Stimulated activated CD4-positive, alpha-beta T cell treated with anti-CD3 and anti-CD28 coated beads, Interleukin-15, amount 100 ng/mL, for 48 hours (primary cell): ENCODE results near the gene CCDC142.

Experiments
- DNase-seq, 2 donors: peaks; one replicate each; pipeline ENCODE4 v3.0.0-alpha.2; 2020; ENCODE audit warnings: low read depth in 2 of 2

The CCDC142 gene

GRCh38 chr2:74482801-74483674 is at the start of gene CCDC142, which contains the start of gene TTC31:
Gene CCDC142, minus strand, starts transcription at chr2:74482998. Its CDS starts 161 bp downstream, at chr2:74482837.
Gene TTC31, plus strand, starts transcription at chr2:74483081. Its CDS starts 15 bp downstream, at chr2:74483096.
- peak; percentile 89 to 93 for DNase-seq

GRCh38 chr2:74532222-74532621 is 49.4 kb upstream of the CCDC142 start:
- DNase-seq = no peak

- DNase-seq = no peak
Observed at GRCh38 chr2:74531666-74532065, 48.9 kb upstream of the CCDC142 start.

- DNase-seq = no peak
Observed at GRCh38 chr2:74530239-74531187, 47.7 kb upstream of the CCDC142 start.

GRCh38 chr2:74529357-74530238 is 46.8 kb upstream of the CCDC142 start, which contains the start of the genes AUP1 and HTRA2:
Gene AUP1, minus strand, starts transcription at chr2:74529706. Its CDS starts 77 bp downstream, at chr2:74529629.
Gene HTRA2, plus strand, starts transcription at chr2:74529933. Its CDS starts 74 bp downstream, at chr2:74530007.
- peak; percentile 92 to 94 for DNase-seq

- DNase-seq = no peak
Observed at GRCh38 chr2:74528600-74529356, 46.0 kb upstream of the CCDC142 start.

GRCh38 chr2:74527741-74528140 is 44.9 kb upstream of the CCDC142 start:
- DNase-seq = no peak

- no peak for DNase-seq
Observed at GRCh38 chr2:74526649-74527230, 43.9 kb upstream of the CCDC142 start.

- DNase-seq = no peak
Observed at GRCh38 chr2:74525717-74526648, 43.2 kb upstream of the CCDC142 start, which contains the start of gene DQX1. Gene DQX1, minus strand, starts transcription at chr2:74526231. Its CDS starts 502 bp downstream, at chr2:74525729.

GRCh38 chr2:74524955-74525716 is 42.3 kb upstream of the CCDC142 start:
- DNase-seq = no peak

- DNase-seq = no peak
Observed at GRCh38 chr2:74524005-74524404, 41.2 kb upstream of the CCDC142 start.

GRCh38 chr2:74522516-74522915 is 39.7 kb upstream of the CCDC142 start:
- no peak for DNase-seq

GRCh38 chr2:74516650-74517049 is 33.9 kb upstream of the CCDC142 start:
- no peak for DNase-seq

GRCh38 chr2:74515981-74516633 is 33.3 kb upstream of the CCDC142 start:
- peak; percentile 63 to 72 for DNase-seq

- DNase-seq = no peak
Observed at GRCh38 chr2:74515271-74515980, 32.6 kb upstream of the CCDC142 start.

GRCh38 chr2:74514368-74515270 is 31.8 kb upstream of the CCDC142 start, which contains the start of gene TLX2:
Gene TLX2, plus strand, starts transcription at chr2:74514450. Its CDS starts 357 bp downstream, at chr2:74514807.
- no peak for DNase-seq
